Measurements from ENCODE around the gene SDSL.

- TF ChIP-seq CTCF (IDR thresholded peaks at IDR 0.05) = no peak
- TF ChIP-seq POLR2A (IDR thresholded peaks at IDR 0.05) = no peak
Observed at GRCh38 chr12:113470871-113471618, 48.9 kb downstream of the SDSL start.

All from Peyer's patch (tissue), 4 donors.